Measurements from ENCODE around the gene TIGD4. TPM values are rescaled to one million over a fixed set of nuclear protein-coding genes. Genes with fewer than 3 reads are reported as not detected.
A peak's percentile ranks its signal among the peaks of the same experiment; 100 is the strongest.

Gene TIGD4
- total and polyA plus RNA-seq, 2 of the 8 experiments (the other 6 are each of a cell fraction or from before 2014, with no cell fraction given), result 0.42 to 2.3 TPM

GRCh38 chr4:152735396-152735859, 44.1 kb downstream of the TIGD4 start:
- H3K4me3 ChIP-seq (ENCODE audit: extremely low read depth in 1 of 4, insufficient read depth in 2 of 4, low read depth in 3 of 4, low read length in 4 of 4), result no peak overlapping the region
- no peaks in the 10 kb centered on the region; the same call in 1 of the 2 replicates for H3K23me2 ChIP-seq (ENCODE audit: low read depth, low read length)
- peaks cover 0 to 4% (median 2%) of the 10 kb centered on the region in 4 experiments; a peak in 3 of 7 replicates for H3K4me1 ChIP-seq (replicated peaks in 1 of 4; ENCODE audit: control insufficient read depth in 3 of 4, insufficient read depth in 4 of 4, low read length in 3 of 4)
- TF ChIP-seq POLR2AphosphoS5 (IDR thresholded peaks at IDR 0.05; ENCODE audit: low read depth, low read length) (no peak), RAD21 (IDR thresholded peaks at IDR 0.05 in 1 of 2, conservative IDR thresholded peaks at IDR 0.05 in 1 of 2; ENCODE audit: low read depth in 2 of 2, low read length in 2 of 2) (peak; percentile 71 to 76), CTCF (IDR thresholded peaks at IDR 0.05; ENCODE audit: control extremely low read depth in 1 of 3, insufficient read depth in 1 of 3, low read depth in 1 of 3, low read length in 3 of 3) (peak in 2 of 3 experiments; percentile 11 to 53; a peak in 2 of 4 replicates), RXRA (IDR thresholded peaks at IDR 0.05; ENCODE audit: insufficient read depth, low read depth, low read length) (no peak), EGR1 (IDR thresholded peaks at IDR 0.05; ENCODE audit: borderline replicate concordance, low read depth, low read length) (no peak), CHD1 (IDR thresholded peaks at IDR 0.05; ENCODE audit: low read depth, low read length) (no peak)
- TF ChIP-seq, protein P1, sequence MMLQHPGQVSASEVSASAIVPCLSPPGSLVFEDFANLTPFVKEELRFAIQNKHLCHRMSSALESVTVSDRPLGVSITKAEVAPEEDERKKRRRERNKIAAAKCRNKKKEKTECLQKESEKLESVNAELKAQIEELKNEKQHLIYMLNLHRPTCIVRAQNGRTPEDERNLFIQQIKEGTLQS (IDR thresholded peaks at IDR 0.05; ENCODE audit: insufficient read depth, low read depth, low read length), result no peak
- H4K8ac ChIP-seq (ENCODE audit: extremely low read depth, insufficient read depth, low read length), result no peak overlapping the region
- no peak overlapping the region for H3K4ac ChIP-seq (replicated peaks; ENCODE audit: insufficient read length, low read depth, low read length)
- no peak overlapping the region for H2AK5ac ChIP-seq (ENCODE audit: low read depth, low read length)
- ChIA-PET CTCF (ENCODE audit: partially characterized antibody) (interaction anchor here (1.0 to 2.9 kb wide), 19 partner anchors 11 to 343 kb away, joined by 3 to 33 read pairs (median 4); no protein-coding TSS in a partner anchor), POLR2A (ENCODE audit: partially characterized antibody) (no interaction called here)
- H3K56ac ChIP-seq (replicated peaks; ENCODE audit: insufficient read length, low read depth, low read length), result no peak overlapping the region
- H3K79me2 ChIP-seq (ENCODE audit: control insufficient read depth in 1 of 2, insufficient read depth in 2 of 2, low read length in 2 of 2), result no peaks in the 10 kb centered on the region
- no peak for DNase-seq (ENCODE audit: low read depth in 1 of 2, low spot score in 2 of 2)
- H2BK12ac ChIP-seq (ENCODE audit: low read depth, low read length), result no peak overlapping the region
- no peak overlapping the region for H4K91ac ChIP-seq (replicated peaks; ENCODE audit: insufficient read length, low read length)
- H3K27me3 ChIP-seq (replicated peaks in 1 of 4; ENCODE audit: control insufficient read depth in 3 of 4, extremely low read depth in 1 of 4, insufficient read depth in 3 of 4, low read length in 3 of 4), result no peaks in the 10 kb centered on the region
- no peak overlapping the region for H2BK20ac ChIP-seq (ENCODE audit: low read length)
- no peaks in the 10 kb centered on the region for H3K9me3 ChIP-seq (ENCODE audit: insufficient read depth in 2 of 2, low read depth in 1 of 2, low read length in 1 of 2)
- no peak overlapping the region for H2BK15ac ChIP-seq (ENCODE audit: low read length)
- 44% methylated on average over 2 of the region's 2 CpGs; no CpG with 5 or more reads in 1 of the 2 experiments for WGBS, 2 experiments (ENCODE audit: extremely low coverage in 1 of 2, insufficient coverage in 1 of 2, insufficient read length in 1 of 2, insufficient replicate concordance in 2 of 2, low coverage in 1 of 2, low lambda C conversion rate in 2 of 2, missing lambda C conversion rate in 1 of 2)
- no peak overlapping the region for H3K9ac ChIP-seq (replicated peaks in 1 of 4; ENCODE audit: extremely low read depth in 1 of 4, low read depth in 3 of 4, low read length in 3 of 4)
- no peaks in the 10 kb centered on the region for H3K79me1 ChIP-seq (ENCODE audit: low read depth, low read length)
- no peak overlapping the region for H3K4me2 ChIP-seq (ENCODE audit: insufficient read depth in 1 of 2, low read depth in 2 of 2, low read length in 2 of 2)
- H4K20me1 ChIP-seq (replicated peaks in 1 of 2; ENCODE audit: control insufficient read depth in 1 of 2, insufficient read depth in 2 of 2, low read length in 2 of 2), result no peaks in the 10 kb centered on the region
- no peak overlapping the region for H4K5ac ChIP-seq (ENCODE audit: insufficient read length, low read depth, low read length)
- no peak overlapping the region for H2BK5ac ChIP-seq (ENCODE audit: low read depth, low read length)
- H3K27ac ChIP-seq (ENCODE audit: low read depth, low read length), result no peak overlapping the region
- no peak overlapping the region for H3K14ac ChIP-seq (ENCODE audit: insufficient read length)
- no peaks in the 10 kb centered on the region for H3K36me3 ChIP-seq (ENCODE audit: control insufficient read depth in 2 of 4, insufficient read depth in 4 of 4, low read length in 3 of 4)
- H2AFZ ChIP-seq (ENCODE audit: low read length), result no peak overlapping the region
- FAIRE-seq, result peak; percentile 71
- no peak overlapping the region for H3K18ac ChIP-seq (ENCODE audit: extremely low read depth, low read length)
- no peak overlapping the region for H2BK120ac ChIP-seq (replicated peaks; ENCODE audit: low read depth, low read length)
- no peak overlapping the region for H3K23ac ChIP-seq (ENCODE audit: insufficient read length)
